SK-N-SH treated with all-trans-retinoic acid at 6 μM for 48 hours (cell line): Measurements from ENCODE around the gene FMN1.

Experiments used
- CREB5 ChIP-seq: fragments of 250-450 bp; sonication (Bioruptor Pico); IDR thresholded peaks from 2 replicates; pipeline ENCODE4 v1.5.1; 2020; ENCODE audit warnings: low read depth, mild to moderate bottlenecking, moderate library complexity
- ESRRG ChIP-seq: fragments of 250-450 bp; sonication (Bioruptor Pico); IDR thresholded peaks from 2 replicates; pipeline ENCODE4 v1.6.1; 2021; ENCODE audit warnings: mild to moderate bottlenecking
- GLIS3 ChIP-seq: fragments of 250-450 bp; sonication (Bioruptor Pico); IDR thresholded peaks from 2 replicates; pipeline ENCODE4 v1.5.0; 2020; ENCODE audit warnings: mild to moderate bottlenecking, moderate library complexity
- ISL1 ChIP-seq: fragments of 250-450 bp; sonication (Bioruptor Pico); IDR thresholded peaks from 2 replicates; pipeline ENCODE4 v2.1.2; 2022; ENCODE audit warnings: mild to moderate bottlenecking, moderate library complexity
- PATZ1 ChIP-seq: fragments of 250-450 bp; sonication (Bioruptor Pico); IDR thresholded peaks from 2 replicates; pipeline ENCODE4 v1.8.0; 2020; ENCODE audit warnings: mild to moderate bottlenecking, moderate library complexity, borderline replicate concordance
- RARB ChIP-seq: fragments of 250-450 bp; sonication (Bioruptor Pico); IDR thresholded peaks from 2 replicates; pipeline ENCODE4 v1.8.0; 2021; ENCODE audit warnings: mild to moderate bottlenecking, moderate library complexity
- SNAI2 ChIP-seq: fragments of 250-450 bp; sonication (Bioruptor Pico); IDR thresholded peaks from 2 replicates; pipeline ENCODE4 v1.5.0; 2020; ENCODE audit warnings: mild to moderate bottlenecking, moderate library complexity
- TOX ChIP-seq: fragments of 250-450 bp; sonication (Bioruptor Pico); IDR thresholded peaks from 2 replicates; pipeline ENCODE4 v1.8.0; 2021; ENCODE audit warnings: mild to moderate bottlenecking, moderate library complexity, borderline replicate concordance
- ZC3H10 ChIP-seq: fragments of 250-450 bp; sonication (Bioruptor Pico); IDR thresholded peaks from 2 replicates; pipeline ENCODE4 v1.5.1; 2021; ENCODE audit warnings: mild to moderate bottlenecking, moderate library complexity
- ZFP3 ChIP-seq: fragments of 250-450 bp; sonication (Bioruptor Pico); IDR thresholded peaks from 2 replicates; pipeline ENCODE4 v1.5.0; 2020; ENCODE audit warnings: mild to moderate bottlenecking, moderate library complexity
- ZFP30 ChIP-seq: fragments of 450-650 bp; formaldehyde crosslinking; IDR thresholded peaks from 2 replicates; pipeline ENCODE4 v1.5.0; 2022; ENCODE audit warnings: mild to moderate bottlenecking, moderate library complexity
- ZNF565 ChIP-seq: fragments of 450-650 bp; formaldehyde crosslinking; conservative IDR thresholded peaks from 2 replicates; pipeline ENCODE4 v1.5.0; 2020; ENCODE audit warnings: low read depth, mild to moderate bottlenecking, moderate library complexity
- ZNF70 ChIP-seq: fragments of 450-650 bp; formaldehyde crosslinking; IDR thresholded peaks from 2 replicates; pipeline ENCODE4 v1.5.0; 2020; ENCODE audit warnings: mild to moderate bottlenecking, moderate library complexity
- ZNF8 ChIP-seq: fragments of 450-650 bp; formaldehyde crosslinking; IDR thresholded peaks from 2 replicates; pipeline ENCODE4 v1.5.0; 2020; ENCODE audit warnings: mild to moderate bottlenecking, moderate library complexity

- TF ChIP-seq SNAI2 (no peak), ZNF8 (CRISPR knock-in tag) (no peak), CREB5 (CRISPR knock-in tag) (no peak), PATZ1 (CRISPR knock-in tag) (no peak), ZFP30 (no peak), ZNF70 (no peak), ZFP3 (CRISPR knock-in tag) (no peak), TOX (no peak), ZNF565 (CRISPR knock-in tag) (no peak), GLIS3 (CRISPR knock-in tag) (no peak), ESRRG (no peak), ZC3H10 (CRISPR knock-in tag) (no peak), ISL1 (CRISPR knock-in tag) (no peak), RARB (CRISPR knock-in tag) (no peak)
Observed at GRCh38 chr15:32766101-32766500, 428.4 kb downstream of the FMN1 start.
